Neural progenitor cell (in vitro differentiated cells): ENCODE data around the gene MED25. TPM values are rescaled to one million over a fixed set of nuclear protein-coding genes. Genes with fewer than 3 reads are reported as not detected.

Experiments used
- DNase-seq: peaks from one replicate; pipeline ENCODE4 v3.0.0-alpha.2; 2016; ENCODE audit warnings: low spot score
- H2AFZ ChIP-seq: fragments of 200-600 bp; sonication (generic); replicated peaks from 2 replicates; pipeline ENCODE4 v1.6.1; 2016; ENCODE audit warnings: antibody characterized with exemption
- H3F3A ChIP-seq: fragments of 200-600 bp; sonication (generic); 2 replicates; pipeline ENCODE4 v1.6.1; 2016; ENCODE audit warnings: antibody characterized with exemption, low read depth
- H3K27ac ChIP-seq: fragments of 200-600 bp; sonication (generic); 2 replicates; pipeline ENCODE4 v1.5.1; 2016; ENCODE audit warnings: mild to moderate bottlenecking
- H3K27me3 ChIP-seq: fragments of 200-600 bp; sonication (generic); 2 replicates; pipeline ENCODE4 v1.6.1; 2016; ENCODE audit warnings: mild to moderate bottlenecking, moderate library complexity
- H3K36me3 ChIP-seq: fragments of 200-600 bp; sonication (generic); 2 replicates; pipeline ENCODE4 v1.5.1; 2016
- H3K4me1 ChIP-seq: fragments of 200-600 bp; sonication (generic); 2 replicates; pipeline ENCODE4 v1.6.1; 2016; ENCODE audit warnings: mixed run types
- H3K4me2 ChIP-seq: fragments of 200-600 bp; sonication (generic); 2 replicates; pipeline ENCODE4 v1.6.1; 2016
- H3K4me3 ChIP-seq: fragments of 200-600 bp; sonication (generic); 2 replicates; pipeline ENCODE4 v1.5.1; 2016
- H3K79me2 ChIP-seq: fragments of 200-600 bp; sonication (generic); 2 replicates; pipeline ENCODE4 v1.6.1; 2016; ENCODE audit warnings: low read depth
- H3K9ac ChIP-seq: fragments of 200-600 bp; sonication (generic); 2 replicates; pipeline ENCODE4 v1.6.1; 2016
- H3K9me3 ChIP-seq: fragments of 200-600 bp; sonication (generic); 2 replicates; pipeline ENCODE4 v1.5.1; 2016; ENCODE audit warnings: low read depth
- H4K20me1 ChIP-seq: fragments of 200-600 bp; sonication (generic); 2 replicates; pipeline ENCODE4 v1.6.1; 2016; ENCODE audit warnings: low read depth
- H3K27ac Mint-ChIP-seq: 3 replicates; pipeline ENCODE4 v1.8.0; 2021; ENCODE audit warnings: mixed read lengths
- H3K27me3 Mint-ChIP-seq: 2 replicates; pipeline ENCODE4 v1.8.0; 2022; ENCODE audit warnings: low read depth, mild to moderate bottlenecking, inconsistent platforms, moderate library complexity, mixed read lengths; ENCODE audit not compliant: insufficient read depth
- H3K36me3 Mint-ChIP-seq: 3 replicates; pipeline ENCODE4 v1.8.0; 2021; ENCODE audit warnings: mixed read lengths
- H3K4me1 Mint-ChIP-seq: 3 replicates; pipeline ENCODE4 v1.8.0; 2021; ENCODE audit warnings: mixed read lengths
- H3K4me3 Mint-ChIP-seq: 3 replicates; pipeline ENCODE4 v1.8.0; 2021; ENCODE audit warnings: mild to moderate bottlenecking, moderate library complexity, mixed read lengths
- H3K9me3 Mint-ChIP-seq: 3 replicates; pipeline ENCODE4 v1.8.0; 2020; ENCODE audit warnings: mixed read lengths
- EZH2 ChIP-seq: fragments of 200-600 bp; sonication (generic); IDR thresholded peaks from 2 replicates; pipeline ENCODE4 v1.6.1; 2017; ENCODE audit warnings: antibody characterized with exemption, mild to moderate bottlenecking, moderate library complexity
- EZH2phosphoT487 ChIP-seq: fragments of 200-600 bp; sonication (generic); IDR thresholded peaks from 2 replicates; pipeline ENCODE4 v1.6.1; 2017; ENCODE audit warnings: antibody characterized with exemption
- total RNA-seq: library from RNA; depleted of rRNA; stranded (reverse); fragments of >200 nt; gene quantifications from 2 replicates; pipeline ENCODE4 v1.2.3, GENCODE V29; 2015; ENCODE audit warnings: low replicate concordance
- TF ChIP-seq, protein P1 (sequence below): fragments of 200-600 bp; sonication (generic); IDR thresholded peaks from 2 replicates; pipeline ENCODE4 v1.5.1; 2017; ENCODE audit warnings: antibody characterized with exemption, mild to moderate bottlenecking

MED25 gene
- total RNA-seq, 1 donor from 2014 or later = 44.9 TPM

DNA sequence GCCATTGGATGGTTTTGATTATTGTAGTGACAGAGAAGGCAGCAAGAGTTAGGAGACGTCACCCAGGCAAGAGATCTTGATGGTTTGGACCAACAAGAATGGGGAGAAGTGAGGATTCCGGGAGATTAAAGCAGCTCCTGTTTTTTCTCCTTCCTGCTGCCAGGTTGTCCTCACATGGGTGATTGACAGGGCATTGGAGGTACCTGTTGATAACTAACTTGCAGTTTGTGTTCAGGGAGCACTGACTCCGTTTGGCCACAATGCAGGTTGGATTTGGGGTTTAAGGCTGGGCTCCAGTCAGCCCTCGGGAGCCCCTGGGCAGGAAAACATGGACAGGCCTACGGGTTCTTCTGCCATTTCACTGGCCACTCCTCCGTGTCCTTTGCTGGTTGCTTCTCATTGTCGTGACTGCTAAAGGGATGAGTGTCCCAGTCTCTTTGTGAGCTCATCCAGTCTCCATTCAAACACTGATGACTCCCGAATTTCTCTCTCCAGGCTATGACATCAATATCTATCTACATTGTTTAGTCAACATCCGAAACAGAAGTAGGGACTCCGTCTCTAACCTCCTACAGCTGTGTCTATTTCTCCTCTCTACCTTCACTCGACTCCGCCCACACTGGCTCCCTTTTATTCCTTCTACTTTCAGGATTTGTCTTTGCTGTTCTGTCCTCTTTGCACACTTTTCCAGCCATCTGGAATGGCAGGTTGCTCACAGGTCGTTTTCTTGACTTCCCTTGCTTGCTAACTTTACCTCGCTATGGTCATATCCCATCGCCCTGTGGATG lies 31.5 kb downstream of the MED25 start:
- H3K36me3 Mint-ChIP-seq = peaks cover 28% of the 10 kb centered on the region
- H3K9me3 Mint-ChIP-seq = peaks cover 15% of the 10 kb centered on the region
- Histone ChIP-seq H3K27ac (no peak overlapping the region), H3K4me2 (peak overlapping the region; percentile 98), H3K27me3 (no peaks in the 10 kb centered on the region), H3K4me1 (peaks cover 12% of the 10 kb centered on the region), H3K79me2 (peaks cover 54% of the 10 kb centered on the region), H3K36me3 (no peaks in the 10 kb centered on the region), H3K9ac (no peak overlapping the region), H2AFZ (no peak overlapping the region), H4K20me1 (peaks cover 33% of the 10 kb centered on the region), H3F3A (peaks cover 52% of the 10 kb centered on the region), H3K9me3 (no peaks in the 10 kb centered on the region), H3K4me3 (peak overlapping the region; percentile 88)
- H3K27ac Mint-ChIP-seq = peak overlapping the region; percentile 58
- peaks cover 22% of the 10 kb centered on the region for H3K4me1 Mint-ChIP-seq
- TF ChIP-seq EZH2 (no peak), EZH2phosphoT487 (no peak)
- TF ChIP-seq, protein P1, sequence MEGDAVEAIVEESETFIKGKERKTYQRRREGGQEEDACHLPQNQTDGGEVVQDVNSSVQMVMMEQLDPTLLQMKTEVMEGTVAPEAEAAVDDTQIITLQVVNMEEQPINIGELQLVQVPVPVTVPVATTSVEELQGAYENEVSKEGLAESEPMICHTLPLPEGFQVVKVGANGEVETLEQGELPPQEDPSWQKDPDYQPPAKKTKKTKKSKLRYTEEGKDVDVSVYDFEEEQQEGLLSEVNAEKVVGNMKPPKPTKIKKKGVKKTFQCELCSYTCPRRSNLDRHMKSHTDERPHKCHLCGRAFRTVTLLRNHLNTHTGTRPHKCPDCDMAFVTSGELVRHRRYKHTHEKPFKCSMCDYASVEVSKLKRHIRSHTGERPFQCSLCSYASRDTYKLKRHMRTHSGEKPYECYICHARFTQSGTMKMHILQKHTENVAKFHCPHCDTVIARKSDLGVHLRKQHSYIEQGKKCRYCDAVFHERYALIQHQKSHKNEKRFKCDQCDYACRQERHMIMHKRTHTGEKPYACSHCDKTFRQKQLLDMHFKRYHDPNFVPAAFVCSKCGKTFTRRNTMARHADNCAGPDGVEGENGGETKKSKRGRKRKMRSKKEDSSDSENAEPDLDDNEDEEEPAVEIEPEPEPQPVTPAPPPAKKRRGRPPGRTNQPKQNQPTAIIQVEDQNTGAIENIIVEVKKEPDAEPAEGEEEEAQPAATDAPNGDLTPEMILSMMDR = no peak
- no peak for DNase-seq
- H3K27me3 Mint-ChIP-seq = peaks cover 14% of the 10 kb centered on the region
- H3K4me3 Mint-ChIP-seq = peak overlapping the region; percentile 90

DNA sequence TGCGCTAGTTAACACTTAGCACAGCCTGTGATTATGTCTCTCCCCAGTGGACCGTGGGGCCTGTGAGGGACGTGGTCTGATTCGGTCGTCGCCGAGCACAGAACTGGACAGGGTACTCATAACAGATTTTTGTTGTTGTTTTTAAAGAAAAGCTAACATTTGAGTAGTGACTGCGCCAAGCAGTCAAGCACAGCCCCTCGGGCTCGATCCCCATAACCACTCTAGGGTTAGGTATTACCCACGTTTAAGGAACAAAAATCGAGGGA lies 32.1 kb downstream of the MED25 start:
- Histone ChIP-seq H3K27me3 (no peaks in the 10 kb centered on the region), H3K79me2 (peaks cover 60% of the 10 kb centered on the region), H3K36me3 (no peaks in the 10 kb centered on the region), H3K4me3 (peak overlapping the region; percentile 88), H3K27ac (no peak overlapping the region), H3K9me3 (no peaks in the 10 kb centered on the region), H3K9ac (no peak overlapping the region), H4K20me1 (peaks cover 38% of the 10 kb centered on the region), H2AFZ (no peak overlapping the region), H3F3A (peaks cover 56% of the 10 kb centered on the region), H3K4me1 (peaks cover 12% of the 10 kb centered on the region), H3K4me2 (peak overlapping the region; percentile 98)
- H3K36me3 Mint-ChIP-seq = peaks cover 28% of the 10 kb centered on the region
- H3K27ac Mint-ChIP-seq = peak overlapping the region; percentile 58
- peaks cover 15% of the 10 kb centered on the region for H3K9me3 Mint-ChIP-seq
- DNase-seq = no peak
- peaks cover 14% of the 10 kb centered on the region for H3K27me3 Mint-ChIP-seq
- no peak for TF ChIP-seq EZH2
- peak overlapping the region; percentile 90 for H3K4me3 Mint-ChIP-seq
- peaks cover 22% of the 10 kb centered on the region for H3K4me1 Mint-ChIP-seq

DNA sequence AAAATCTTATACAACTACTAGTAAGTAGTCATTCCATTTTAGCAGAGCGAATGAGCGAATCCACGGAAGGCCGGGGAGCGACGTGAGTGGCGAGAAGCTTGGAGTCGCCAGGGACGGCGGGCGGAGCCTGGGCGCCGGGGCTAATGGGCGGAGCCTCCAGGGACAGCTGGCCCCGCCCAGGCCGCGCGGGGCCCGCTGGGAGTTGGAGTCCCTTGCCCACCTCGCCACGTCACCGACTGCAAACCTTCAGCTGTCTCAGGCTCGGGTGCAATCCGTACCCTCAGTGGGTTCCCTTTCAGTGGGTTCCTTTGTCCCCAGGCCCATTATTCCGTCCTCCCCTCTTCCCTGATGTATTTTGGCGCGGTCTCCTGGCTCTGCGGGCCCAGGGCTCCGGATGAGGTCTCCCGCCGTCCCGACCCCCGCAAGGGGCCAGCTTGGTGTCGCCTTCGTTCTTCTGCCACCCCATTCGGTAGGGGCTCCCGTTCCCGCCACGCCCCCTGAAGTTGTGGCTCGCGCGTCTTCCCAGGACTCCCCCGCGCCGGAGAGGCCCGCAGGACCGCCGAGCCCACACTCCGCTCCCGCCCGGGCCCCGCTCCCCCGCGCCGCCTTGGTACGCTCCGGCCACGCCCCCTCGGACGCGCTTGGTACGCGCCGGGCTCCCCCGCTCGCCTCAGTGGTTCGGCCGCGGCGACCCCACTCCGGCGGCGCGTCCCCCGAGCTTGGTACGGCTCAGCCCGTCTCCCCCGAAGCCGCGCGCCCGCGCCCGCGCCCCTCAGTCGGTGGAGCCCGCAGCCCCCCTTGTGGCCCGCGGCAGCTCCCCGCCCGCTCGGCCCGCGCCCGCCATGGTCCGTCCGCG lies 32.6 kb downstream of the MED25 start, which contains the start of gene PTOV1:
Gene PTOV1 (plus strand): TSS at position 673 of the 856 bp plus-strand sequence.
- peak; percentile 96 for DNase-seq
- Mint-ChIP-seq H3K27ac (peak within 1 kb of the TSS; percentile 94), H3K36me3 (peaks cover 33% of the 10 kb centered on the region), H3K27me3 (peaks cover 16% of the 10 kb centered on the region), H3K9me3 (peaks cover 15% of the 10 kb centered on the region), H3K4me1 (peaks cover 22% of the 10 kb centered on the region), H3K4me3 (peak within 1 kb of the TSS; percentile 94)
- H3F3A ChIP-seq = peaks cover 56% of the 10 kb centered on the region
- no peaks in the 10 kb centered on the region for H3K27me3 ChIP-seq
- no peaks in the 10 kb centered on the region for H3K36me3 ChIP-seq
- H4K20me1 ChIP-seq = peaks cover 44% of the 10 kb centered on the region
- peaks cover 65% of the 10 kb centered on the region for H3K79me2 ChIP-seq
- H3K9ac ChIP-seq = peak within 1 kb of the TSS; percentile 74
- H3K9me3 ChIP-seq = no peaks in the 10 kb centered on the region
- peaks cover 12% of the 10 kb centered on the region for H3K4me1 ChIP-seq
- H3K4me2 ChIP-seq = peak within 1 kb of the TSS; percentile 98
- H3K4me3 ChIP-seq = peak within 1 kb of the TSS; percentile 88
- no peak for TF ChIP-seq EZH2
- H2AFZ ChIP-seq = peak within 1 kb of the TSS; percentile 53
- H3K27ac ChIP-seq = peak within 1 kb of the TSS; percentile 98

DNA sequence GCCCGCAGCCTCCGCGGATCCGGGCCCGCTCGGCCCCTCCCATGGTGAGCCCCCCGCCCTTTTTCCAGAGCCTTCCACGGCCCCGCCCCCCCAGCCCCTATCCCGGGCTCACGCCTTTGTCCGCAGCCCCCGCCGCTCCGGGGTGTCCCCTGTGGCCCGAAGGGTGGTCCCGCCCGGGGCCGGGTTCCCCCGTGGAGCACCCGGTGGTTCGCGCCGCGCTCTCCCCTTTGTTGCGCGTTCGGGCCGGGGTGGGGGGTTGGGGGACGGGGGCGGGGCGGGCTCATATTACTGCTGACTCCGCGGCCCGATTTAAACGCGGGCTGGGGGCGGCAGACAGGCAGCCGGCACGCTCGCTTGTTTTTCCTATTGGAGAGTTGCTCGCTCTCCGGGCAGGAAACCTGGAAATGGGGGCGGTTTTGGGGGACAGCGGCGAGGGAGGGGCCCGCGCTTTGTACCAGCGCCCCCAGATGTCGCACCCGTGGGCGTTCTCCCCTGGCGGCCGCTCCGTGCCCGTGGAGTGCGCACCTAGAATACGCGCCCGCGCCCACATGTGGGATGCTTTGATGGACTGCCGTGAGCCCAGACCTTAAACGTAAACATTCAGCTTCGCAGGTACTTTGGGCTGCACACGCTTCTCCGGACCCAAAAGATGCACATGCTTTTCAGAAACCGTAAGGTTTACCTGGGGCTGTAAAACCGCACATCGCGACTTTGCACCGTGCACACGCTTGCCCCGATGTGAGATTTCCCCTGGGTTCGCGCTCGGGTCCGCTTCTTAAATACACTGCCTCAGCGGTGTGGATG lies 33.6 kb downstream of the MED25 start:
- DNase-seq = peak; percentile 88
- Mint-ChIP-seq H3K4me1 (peaks cover 22% of the 10 kb centered on the region), H3K27me3 (peaks cover 19% of the 10 kb centered on the region), H3K36me3 (peaks cover 31% of the 10 kb centered on the region), H3K27ac (no peak overlapping the region), H3K4me3 (peak overlapping the region; percentile 94), H3K9me3 (peaks cover 15% of the 10 kb centered on the region)
- no peak overlapping the region for H2AFZ ChIP-seq
- no peaks in the 10 kb centered on the region for H3K9me3 ChIP-seq
- H3K9ac ChIP-seq = peak overlapping the region; percentile 74
- H3K4me2 ChIP-seq = peak overlapping the region; percentile 98
- peaks cover 72% of the 10 kb centered on the region for H3K79me2 ChIP-seq
- TF ChIP-seq, protein P1 = no peak
- TF ChIP-seq EZH2phosphoT487 (no peak), EZH2 (no peak)
- no peaks in the 10 kb centered on the region for H3K36me3 ChIP-seq
- H3K27ac ChIP-seq = peak overlapping the region; percentile 98
- peaks cover 53% of the 10 kb centered on the region for H4K20me1 ChIP-seq
- H3K4me1 ChIP-seq = peaks cover 12% of the 10 kb centered on the region
- no peaks in the 10 kb centered on the region for H3K27me3 ChIP-seq
- H3K4me3 ChIP-seq = peak overlapping the region; percentile 88
- H3F3A ChIP-seq = peaks cover 56% of the 10 kb centered on the region
